Stimulated activated CD4-positive, alpha-beta T cell treated with anti-CD3 and anti-CD28 coated beads, TNF-alpha, amount 100 ng/mL, for 4 hours (primary cell): ENCODE measurements around the gene ZNF93.
A peak's percentile ranks its signal among the peaks of the same experiment; 100 is the strongest.
"Not testable (repeated sequence)": the region's sequence is repeated elsewhere in the genome, so short reads cannot be mapped to it uniquely, and the experiment has no call there.

Experiments
- DNase-seq, 3 experiments: peaks; one replicate each; pipeline ENCODE4 v3.0.0-alpha.2; 2020; ENCODE audit warnings: low read depth in 3 of 3

Gene ZNF93

DNA sequence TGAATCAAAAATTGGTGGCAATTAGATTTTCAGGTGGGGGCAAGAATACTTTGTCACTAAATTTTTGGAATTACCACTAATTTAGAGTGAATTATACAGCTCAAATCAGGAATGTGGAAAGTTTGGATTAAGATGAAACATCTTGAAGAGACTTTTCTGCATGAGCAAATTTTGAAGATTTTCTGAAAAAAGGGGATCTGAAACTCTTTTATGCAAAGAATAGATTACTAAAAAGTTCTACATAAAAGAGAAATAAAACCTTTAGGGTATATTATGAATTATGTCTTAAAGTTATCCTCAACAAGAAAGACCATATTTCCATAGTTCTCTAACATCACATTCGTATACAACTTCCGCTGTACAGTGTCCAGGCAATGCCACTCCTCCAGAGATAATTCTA is 36.7 kb downstream of the ZNF93 start:
- DNase-seq: no peak

DNA sequence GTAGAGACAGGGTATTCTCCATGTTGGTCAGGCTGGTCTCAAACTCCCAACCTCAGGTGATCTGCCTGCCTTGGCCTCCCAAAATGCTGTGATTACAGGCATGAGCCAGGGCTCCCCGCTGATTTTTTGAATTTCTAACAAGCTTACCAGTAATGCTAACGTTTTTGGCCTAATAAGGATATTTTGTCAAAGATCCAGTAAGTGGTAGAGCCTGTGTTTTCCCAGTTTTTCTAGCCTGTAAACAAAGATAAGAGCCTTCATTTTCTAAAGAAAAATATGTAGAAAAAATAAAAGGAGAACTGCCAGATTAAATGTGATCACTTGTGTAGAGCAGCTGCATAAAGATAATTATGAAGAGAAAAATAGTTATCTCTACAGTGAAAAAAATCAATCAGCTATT is 37.7 kb downstream of the ZNF93 start:
- no peak for DNase-seq

DNA sequence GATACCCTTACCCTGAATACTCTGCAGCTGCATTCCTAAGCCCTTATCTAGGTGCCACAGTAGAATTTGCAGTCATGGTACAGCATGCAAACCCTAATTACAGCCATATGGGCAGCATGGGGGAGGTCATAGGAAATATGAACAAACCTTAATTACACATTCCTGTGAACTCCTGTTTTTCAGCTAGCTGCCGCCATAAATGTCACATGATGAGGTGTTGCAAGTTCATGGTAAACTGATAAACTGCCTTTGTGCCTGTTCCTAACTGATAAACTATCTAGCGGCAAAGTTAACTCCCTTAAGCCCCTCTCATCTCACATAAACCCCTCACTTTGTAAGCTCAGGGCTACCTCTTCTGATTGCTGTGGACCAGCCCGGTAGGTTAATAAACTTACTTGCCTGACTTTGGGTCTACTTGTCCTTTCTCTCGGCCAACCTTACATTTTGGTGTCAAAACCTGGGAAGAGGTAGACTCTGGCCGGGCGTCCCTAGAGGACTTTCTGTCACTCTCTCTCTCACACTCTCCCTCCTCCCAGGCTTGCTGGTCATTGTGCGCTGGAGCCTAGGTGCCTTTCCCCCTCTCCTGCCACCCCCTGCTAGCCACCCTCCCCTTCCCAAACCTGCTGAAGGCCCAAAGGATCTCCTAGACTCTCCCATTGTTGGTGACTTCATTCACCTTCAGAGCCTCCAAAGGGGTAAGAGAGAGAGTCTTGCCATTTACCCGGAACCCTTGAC is 43.3 kb downstream of the ZNF93 start:
- no peak for DNase-seq

DNA sequence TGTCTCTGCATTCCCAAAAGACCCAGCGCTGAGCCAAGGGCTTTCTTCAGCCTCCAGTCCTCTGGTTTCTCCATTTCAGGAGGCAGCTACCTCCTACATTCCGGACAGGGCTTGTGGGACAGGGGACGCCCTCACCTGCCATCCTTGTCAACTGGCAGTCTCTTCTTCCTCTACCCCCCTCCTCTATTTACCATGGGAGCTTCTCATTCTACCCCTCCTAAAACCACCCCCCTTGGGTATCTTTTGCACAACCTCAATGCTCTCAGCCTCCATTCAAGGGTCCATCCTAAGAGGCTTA is 43.8 kb downstream of the ZNF93 start:
- no peak for DNase-seq

DNA sequence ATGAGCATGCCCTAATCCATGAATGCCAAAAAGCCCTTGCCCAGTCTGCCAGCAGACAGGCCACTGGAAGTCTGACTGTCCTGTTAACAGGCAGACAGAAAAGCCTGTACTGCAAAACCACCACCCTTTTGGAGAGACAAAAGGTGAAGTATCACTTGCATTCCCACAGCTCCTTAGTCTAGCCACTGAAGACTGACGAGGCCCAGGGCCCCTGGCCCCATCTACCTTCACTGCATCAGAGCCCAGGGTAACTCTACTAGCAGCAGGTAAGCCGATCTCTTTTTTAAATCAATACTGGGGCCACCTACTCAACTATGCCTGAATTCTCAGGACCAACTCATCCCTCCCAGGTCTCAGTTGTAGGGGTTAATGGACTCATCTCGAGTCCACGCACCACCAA is 45.5 kb downstream of the ZNF93 start:
- no peak for DNase-seq

DNA sequence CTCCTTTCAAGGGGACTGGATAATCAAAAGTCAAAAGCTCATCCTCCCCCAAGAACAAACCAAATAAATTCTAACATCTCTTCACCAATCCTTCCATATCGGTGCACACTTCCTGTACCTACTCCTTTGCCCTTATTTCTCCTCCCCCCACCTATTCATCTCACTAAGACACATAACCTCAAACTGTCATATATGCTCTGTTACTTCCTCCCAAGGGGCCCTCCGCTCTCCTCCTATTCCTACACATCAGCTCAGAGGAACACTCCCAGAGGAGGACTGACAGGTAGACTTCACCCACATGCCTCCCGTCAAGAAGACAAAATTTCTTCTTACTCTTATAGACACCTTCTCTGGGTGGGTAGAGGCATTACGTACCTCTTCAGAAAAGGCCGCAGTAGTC is 48.1 kb downstream of the ZNF93 start:
- no peak for DNase-seq

DNA sequence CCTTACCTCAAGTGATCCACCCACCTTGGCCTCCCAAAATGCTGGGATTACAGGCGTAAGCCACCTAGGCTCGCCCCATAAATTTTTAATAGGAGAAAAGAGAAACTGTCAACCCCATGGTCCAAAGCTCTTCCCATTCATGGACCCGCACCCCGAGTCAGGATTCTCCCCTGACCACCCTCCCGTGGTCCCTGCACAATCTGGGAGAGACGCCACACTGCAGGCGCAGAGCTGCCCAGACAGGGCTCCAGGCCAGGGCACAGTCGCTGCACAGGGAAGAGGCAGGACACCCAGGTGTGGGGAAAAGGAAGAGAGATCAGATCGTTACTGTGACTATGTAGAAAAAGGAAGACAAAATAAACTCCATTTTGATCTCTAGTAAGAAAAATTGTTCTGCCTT is 54.5 kb downstream of the ZNF93 start:
- DNase-seq: no peak

DNA sequence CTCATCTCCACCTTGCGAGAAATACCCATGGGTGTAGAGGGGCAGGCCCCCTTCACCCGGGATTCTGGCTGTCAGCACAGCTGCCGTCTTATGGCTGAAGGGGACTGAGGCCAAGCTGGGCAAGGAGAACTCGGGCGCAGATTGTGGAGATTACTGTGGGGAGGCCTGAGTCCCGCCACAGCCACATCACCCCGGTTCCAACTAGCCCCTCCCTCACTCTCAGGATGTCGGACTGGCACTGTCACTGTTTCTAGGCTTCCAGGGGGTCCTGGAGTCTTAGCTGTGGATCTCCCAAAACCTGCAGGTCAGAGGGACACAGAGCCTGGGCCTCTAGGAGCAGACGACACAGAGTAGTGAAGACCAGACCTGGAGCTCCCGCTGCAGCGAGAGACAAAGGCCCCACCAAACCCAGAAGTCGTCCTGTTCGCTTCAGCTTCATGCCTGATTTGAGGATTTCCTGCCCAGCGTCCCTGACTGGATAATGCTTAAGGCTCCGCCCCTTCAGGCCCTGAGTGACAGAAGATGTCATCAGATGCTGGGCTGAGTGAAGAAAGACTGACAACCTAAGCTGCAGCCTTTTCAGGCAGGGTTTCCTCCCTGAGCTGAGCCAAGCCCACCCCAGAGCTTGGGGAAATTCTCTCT is 55.8 kb downstream of the ZNF93 start:
- DNase-seq: no peak

DNA sequence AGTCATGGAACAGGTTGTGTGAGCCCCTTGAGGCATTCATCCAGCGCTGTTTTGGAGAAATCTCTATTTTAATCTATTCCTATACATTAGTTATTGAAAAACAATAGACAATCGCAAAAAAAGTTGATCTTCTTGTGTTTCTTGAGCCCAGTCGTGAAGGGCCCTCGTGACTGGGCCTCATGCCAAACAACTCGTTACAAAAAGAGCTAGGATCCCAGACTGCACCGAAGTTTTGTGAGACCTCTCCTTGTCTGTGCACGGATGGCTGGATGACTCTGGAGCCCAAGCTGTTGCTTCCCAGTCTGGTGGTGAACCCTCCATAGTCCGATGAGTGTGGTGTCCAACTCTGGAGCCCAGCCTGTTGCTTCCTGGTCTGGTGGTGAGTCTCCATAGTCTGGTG is 57.0 kb downstream of the ZNF93 start:
- not testable (repeated sequence) for DNase-seq

DNA sequence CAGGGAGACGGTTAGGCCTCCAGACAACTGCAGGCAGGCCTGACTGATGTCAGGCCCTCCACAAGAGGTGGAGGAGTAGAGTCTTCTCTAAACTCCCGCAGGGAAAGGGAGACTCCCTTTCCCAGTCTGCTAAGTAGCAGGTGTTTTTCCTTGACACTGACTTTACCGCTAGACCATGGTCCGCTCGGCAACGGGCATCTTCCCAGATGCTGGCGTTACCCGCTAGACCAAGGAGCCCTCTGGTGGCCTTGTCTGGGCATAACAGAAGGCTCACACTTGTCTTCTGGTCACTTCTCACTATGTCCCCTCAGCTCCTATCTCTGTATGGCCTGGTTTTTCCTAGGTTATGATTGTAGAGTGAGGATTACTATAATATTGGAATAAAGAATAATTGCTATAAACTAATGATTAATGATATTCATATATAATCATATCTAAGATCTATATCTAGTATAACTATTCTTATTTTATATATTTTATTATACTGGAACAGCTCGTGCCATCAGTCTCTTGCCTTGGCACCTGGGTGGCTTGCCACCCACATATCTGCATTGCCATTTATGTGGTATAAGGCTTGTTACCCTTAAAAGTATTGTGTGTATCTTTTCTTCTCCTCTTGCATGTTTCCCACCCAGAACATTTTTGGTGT is 58.5 kb downstream of the ZNF93 start:
- peak; percentile 32 to 36 (median 34) for DNase-seq

DNA sequence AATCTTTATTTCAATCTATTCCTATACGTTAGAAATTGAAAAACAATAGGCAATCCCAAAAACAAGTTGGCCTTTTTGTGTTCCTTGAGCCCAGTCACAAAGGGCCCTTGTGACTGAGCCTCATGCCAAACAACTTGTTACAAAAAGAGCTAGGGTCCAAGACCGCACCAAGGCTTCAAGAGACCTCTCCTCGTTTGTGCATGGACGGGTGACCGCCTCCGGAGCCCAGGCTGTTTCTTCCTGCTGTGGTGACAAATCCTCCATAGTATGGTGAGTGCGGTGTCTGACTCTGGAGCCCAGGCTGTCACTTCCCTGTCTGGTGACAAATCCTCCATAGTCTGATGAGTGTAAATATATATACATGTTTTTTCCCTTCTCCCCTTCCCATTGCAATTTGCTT is 63.7 kb downstream of the ZNF93 start:
- DNase-seq: no peak

DNA sequence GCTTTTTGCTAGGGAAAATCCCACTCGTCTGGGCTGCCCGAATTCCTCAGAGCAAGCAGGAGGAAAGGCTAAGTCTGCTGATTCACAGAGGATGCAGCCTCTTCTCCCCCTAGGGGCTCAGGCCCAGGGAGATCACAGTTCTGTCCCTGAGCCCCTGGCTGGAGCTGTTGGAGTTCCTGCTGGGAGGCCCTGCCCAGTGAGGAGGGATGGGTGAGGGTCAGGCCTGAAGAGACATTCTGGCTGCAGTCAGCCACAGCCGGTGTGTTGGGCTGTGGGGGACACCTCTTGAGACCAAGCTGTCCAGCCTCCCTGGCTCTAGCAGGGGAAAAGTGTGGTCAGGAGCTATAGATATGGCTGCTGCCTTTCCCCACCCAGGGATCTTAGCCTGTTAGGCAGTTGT is 65.4 kb downstream of the ZNF93 start:
- DNase-seq: not testable (repeated sequence)

DNA sequence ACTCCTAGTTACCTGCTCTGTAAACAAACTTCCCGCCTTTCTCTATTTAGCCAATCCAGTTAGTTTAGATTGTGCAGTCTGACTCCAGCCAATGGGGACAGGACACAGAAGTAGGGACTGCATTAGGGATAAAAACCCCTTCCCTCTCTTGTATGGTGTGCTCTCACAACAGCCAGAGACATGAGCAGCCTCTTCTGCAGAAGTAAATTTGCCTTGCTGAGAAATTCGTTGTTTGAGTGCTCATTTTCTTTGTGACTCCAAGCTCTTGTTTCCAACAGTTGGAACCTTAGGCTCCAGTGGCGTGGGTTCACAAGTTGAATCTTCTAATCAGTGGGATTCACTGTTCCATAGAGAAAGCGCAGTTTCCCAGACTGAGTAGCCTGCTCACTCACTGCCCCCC is 66.1 kb downstream of the ZNF93 start:
- DNase-seq: no peak
